ENCODE data around the gene NELL1.

Gene NELL1

GRCh38 chr11:21603886-21604285 lies 934.5 kb downstream of the NELL1 start:
- no peaks in the 10 kb centered on the region for H3K27me3 ChIP-seq
- no peak overlapping the region for H3K9ac ChIP-seq
- H3K9me3 ChIP-seq: no peaks in the 10 kb centered on the region
- H4K20me1 ChIP-seq: no peaks in the 10 kb centered on the region
- H3K4me2 ChIP-seq: no peak overlapping the region
- H3K4me3 ChIP-seq: no peak overlapping the region
- H3K4me1 ChIP-seq: no peaks in the 10 kb centered on the region
- no peak overlapping the region for H3K27ac ChIP-seq
- no peaks in the 10 kb centered on the region for H3K36me3 ChIP-seq
- TF ChIP-seq Cebpa-rat (IDR thresholded peaks at IDR 0.05): no peak

- no peak overlapping the region for H3K4me2 ChIP-seq
- no peaks in the 10 kb centered on the region for H4K20me1 ChIP-seq
- TF ChIP-seq Cebpa-rat (IDR thresholded peaks at IDR 0.05): no peak
- H3K27ac ChIP-seq: no peak overlapping the region
- no peaks in the 10 kb centered on the region for H3K4me1 ChIP-seq
- no peaks in the 10 kb centered on the region for H3K9me3 ChIP-seq
- no peaks in the 10 kb centered on the region for H3K36me3 ChIP-seq
- no peak overlapping the region for H3K4me3 ChIP-seq
- no peaks in the 10 kb centered on the region for H3K27me3 ChIP-seq
- H3K9ac ChIP-seq: no peak overlapping the region
Observed at GRCh38 chr11:21604564-21604963, 935.2 kb downstream of the NELL1 start.

GRCh38 chr11:21612326-21612725 lies 942.9 kb downstream of the NELL1 start:
- H4K20me1 ChIP-seq: no peaks in the 10 kb centered on the region
- no peaks in the 10 kb centered on the region for H3K36me3 ChIP-seq
- no peak for TF ChIP-seq Cebpa-rat (IDR thresholded peaks at IDR 0.05)
- H3K4me3 ChIP-seq: no peak overlapping the region
- H3K4me1 ChIP-seq: peaks cover 14% of the 10 kb centered on the region
- peak overlapping the region; percentile 44 for H3K4me2 ChIP-seq
- no peaks in the 10 kb centered on the region for H3K27me3 ChIP-seq
- 0 out of 2 replicates have a peak overlapping the region, but pooled peaks have one; percentile 41 for H3K27ac ChIP-seq
- no peak overlapping the region for H3K9ac ChIP-seq
- H3K9me3 ChIP-seq: no peaks in the 10 kb centered on the region

GRCh38 chr11:21614961-21615360 lies 945.6 kb downstream of the NELL1 start:
- Histone ChIP-seq H3K4me2 (no peak overlapping the region), H3K36me3 (no peaks in the 10 kb centered on the region), H3K9ac (no peak overlapping the region), H4K20me1 (no peaks in the 10 kb centered on the region), H3K4me1 (peaks cover 14% of the 10 kb centered on the region), H3K9me3 (no peaks in the 10 kb centered on the region), H3K27me3 (no peaks in the 10 kb centered on the region), H3K4me3 (no peak overlapping the region), H3K27ac (no peak overlapping the region)
- no peak for TF ChIP-seq Cebpa-rat (IDR thresholded peaks at IDR 0.05)

- Histone ChIP-seq H3K27me3 (no peaks in the 10 kb centered on the region), H3K4me2 (no peak overlapping the region), H3K36me3 (no peaks in the 10 kb centered on the region), H3K27ac (no peak overlapping the region), H3K4me1 (peaks cover 14% of the 10 kb centered on the region), H3K4me3 (no peak overlapping the region), H3K9me3 (no peaks in the 10 kb centered on the region), H4K20me1 (no peaks in the 10 kb centered on the region), H3K9ac (no peak overlapping the region)
- TF ChIP-seq Cebpa-rat (IDR thresholded peaks at IDR 0.05): no peak
Observed at GRCh38 chr11:21615955-21616371, 946.6 kb downstream of the NELL1 start.

GRCh38 chr11:21622566-21622965 lies 953.2 kb downstream of the NELL1 start:
- no peak overlapping the region for H3K27ac ChIP-seq
- peaks cover 27% of the 10 kb centered on the region for H3K4me1 ChIP-seq
- 0 out of 2 replicates have a peak, but pooled peaks cover 8% of the 10 kb centered on the region for H3K9me3 ChIP-seq
- H3K36me3 ChIP-seq: no peaks in the 10 kb centered on the region
- H3K4me2 ChIP-seq: no peak overlapping the region
- H3K27me3 ChIP-seq: no peaks in the 10 kb centered on the region
- no peak overlapping the region for H3K4me3 ChIP-seq
- no peak overlapping the region for H3K9ac ChIP-seq
- no peak for TF ChIP-seq Cebpa-rat (IDR thresholded peaks at IDR 0.05)
- no peaks in the 10 kb centered on the region for H4K20me1 ChIP-seq

- Histone ChIP-seq H3K4me3 (no peak overlapping the region), H3K9me3 (0 out of 2 replicates have a peak, but pooled peaks cover 8% of the 10 kb centered on the region), H3K27me3 (no peaks in the 10 kb centered on the region), H3K4me2 (no peak overlapping the region), H3K36me3 (no peaks in the 10 kb centered on the region), H3K9ac (no peak overlapping the region), H4K20me1 (no peaks in the 10 kb centered on the region), H3K27ac (no peak overlapping the region), H3K4me1 (peaks cover 27% of the 10 kb centered on the region)
- TF ChIP-seq Cebpa-rat (IDR thresholded peaks at IDR 0.05): no peak
Observed at GRCh38 chr11:21622995-21623394, 953.6 kb downstream of the NELL1 start.
